GM19395 (cell line): Measurements from ENCODE around the gene PPFIA1.
"Not testable (repeated sequence)": the region's sequence is repeated elsewhere in the genome, so short reads cannot be mapped to it uniquely, and the experiment has no call there.

Experiments used
- ATAC-seq: cut with Tn5 transposase; IDR thresholded peaks from one replicate; pipeline ENCODE4 v1.9.1; 2021; ENCODE audit warnings: mild to moderate bottlenecking, moderate library complexity; ENCODE audit not compliant: unreplicated experiment

PPFIA1 gene

GRCh38 chr11:70323806-70324205 lies 53.3 kb downstream of the PPFIA1 start:
- no peak for ATAC-seq

DNA sequence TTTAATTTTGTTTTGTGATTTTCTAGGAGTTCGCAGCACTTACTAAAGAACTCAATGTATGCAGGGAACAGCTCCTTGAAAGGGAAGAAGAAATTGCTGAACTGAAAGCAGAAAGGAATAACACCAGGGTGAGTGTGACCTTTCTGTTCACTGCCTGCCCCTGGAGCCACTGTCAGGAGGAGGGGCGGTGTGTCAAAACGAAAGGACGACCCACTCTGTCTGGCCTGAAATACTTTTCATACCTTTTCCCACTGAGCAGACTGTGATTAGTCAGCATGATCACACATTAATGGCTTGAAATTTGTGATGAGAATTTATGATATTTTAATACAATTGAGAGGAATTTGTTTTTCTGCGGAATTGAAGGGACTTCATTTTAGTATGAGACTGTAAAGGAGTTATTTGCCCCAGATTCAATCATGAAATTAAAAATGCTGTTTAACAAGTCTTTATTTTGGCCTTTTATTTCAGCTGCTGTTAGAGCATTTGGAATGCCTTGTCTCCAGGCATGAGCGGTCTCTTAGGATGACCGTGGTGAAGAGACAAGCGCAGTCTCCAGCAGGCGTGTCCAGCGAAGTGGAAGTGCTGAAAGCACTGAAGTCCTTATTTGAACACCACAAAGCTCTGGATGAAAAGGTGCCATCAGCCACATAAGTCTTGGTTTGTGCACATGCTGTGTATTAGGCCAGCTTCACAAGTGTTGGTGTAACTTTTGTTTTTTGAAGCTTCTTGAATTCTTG lies 54.1 kb downstream of the PPFIA1 start:
- peak; percentile 78 for ATAC-seq

DNA sequence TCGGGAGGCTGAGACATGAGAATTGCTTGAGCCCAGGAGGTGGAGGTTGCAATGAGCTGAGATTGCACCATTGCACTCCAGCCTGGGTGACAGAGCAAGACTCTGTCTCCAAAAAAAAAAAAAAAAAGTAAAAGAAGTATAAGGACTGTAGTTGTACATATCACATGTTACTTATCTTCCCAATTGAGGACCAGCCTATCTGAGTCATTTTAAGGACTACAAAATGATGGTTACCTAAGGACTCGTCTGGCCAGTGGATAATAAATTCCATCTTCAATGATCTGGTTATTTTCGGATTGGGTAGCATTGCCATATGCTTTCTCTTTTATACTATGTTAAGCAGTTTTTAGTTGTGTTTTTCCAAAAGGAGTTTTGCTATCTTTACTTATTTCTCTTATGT lies 55.3 kb downstream of the PPFIA1 start:
- no peak for ATAC-seq

GRCh38 chr11:70326365-70326811 lies 55.9 kb downstream of the PPFIA1 start:
- no peak for ATAC-seq

DNA sequence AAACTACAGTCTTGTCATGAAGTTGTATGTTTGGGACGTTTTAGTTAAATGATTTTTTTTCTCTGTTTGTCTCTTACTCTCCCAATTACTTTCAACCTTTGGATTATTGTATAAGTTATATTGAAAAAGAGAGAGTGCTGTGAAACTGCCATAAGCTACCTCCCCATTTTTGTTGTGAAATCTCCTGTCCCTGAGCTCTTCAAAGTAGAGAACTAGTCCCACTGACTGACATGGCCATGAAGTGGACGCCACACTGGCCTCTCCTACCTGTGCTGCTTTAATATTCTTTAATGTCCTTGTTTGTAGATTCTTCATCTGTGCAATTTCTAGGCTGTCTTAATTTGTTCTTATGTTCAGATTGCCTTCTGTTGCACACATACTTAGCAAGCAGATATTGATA lies 56.3 kb downstream of the PPFIA1 start:
- no peak for ATAC-seq

DNA sequence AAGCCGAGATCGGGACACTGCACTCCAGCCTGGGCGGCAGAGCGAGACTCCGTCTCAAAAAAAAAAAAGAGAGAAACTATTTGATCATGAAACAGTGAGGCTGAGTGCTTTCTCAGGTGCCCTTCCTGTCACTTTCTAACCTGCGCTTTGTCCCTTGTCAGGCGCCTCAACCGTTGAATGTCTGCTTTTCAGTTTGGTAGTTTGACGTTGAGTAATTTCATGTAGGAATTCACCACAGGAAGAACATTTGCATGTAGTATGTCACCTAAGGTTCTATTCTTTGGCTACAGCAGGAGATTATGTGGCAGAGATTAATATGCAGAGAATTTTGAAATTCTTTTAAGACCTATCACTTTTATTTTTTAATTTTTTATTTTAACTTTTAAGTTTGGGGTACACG lies 57.2 kb downstream of the PPFIA1 start:
- no peak for ATAC-seq

- ATAC-seq = no peak
These were observed 58.1 kb downstream of the PPFIA1 start for GRCh38 chr11:70328556-70328955.

DNA sequence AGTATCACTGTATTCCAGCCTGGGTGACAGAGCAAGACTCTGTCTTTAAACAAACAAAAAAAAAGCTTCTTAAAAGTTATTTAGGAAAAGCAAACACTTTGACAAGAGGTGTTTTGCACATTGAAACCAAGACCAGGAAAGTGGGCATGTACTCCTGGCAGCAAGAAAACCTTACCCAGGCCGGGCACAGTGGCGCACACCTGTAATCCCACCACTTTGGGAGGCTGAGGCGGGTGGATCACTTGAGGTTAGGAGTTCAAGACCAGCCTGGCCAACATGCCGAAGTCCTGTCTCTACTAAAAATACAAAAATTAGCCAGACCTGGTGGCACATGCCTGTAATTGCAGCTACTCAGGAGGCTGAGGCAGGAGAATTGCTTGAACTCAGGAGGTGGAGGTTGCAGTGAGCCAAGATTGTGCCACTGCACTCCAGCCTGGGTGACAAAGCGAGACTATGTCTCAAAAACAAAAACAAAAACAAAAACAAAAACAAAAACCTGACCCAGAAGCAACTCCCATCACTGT lies 60.9 kb downstream of the PPFIA1 start:
- not testable (repeated sequence) for ATAC-seq

DNA sequence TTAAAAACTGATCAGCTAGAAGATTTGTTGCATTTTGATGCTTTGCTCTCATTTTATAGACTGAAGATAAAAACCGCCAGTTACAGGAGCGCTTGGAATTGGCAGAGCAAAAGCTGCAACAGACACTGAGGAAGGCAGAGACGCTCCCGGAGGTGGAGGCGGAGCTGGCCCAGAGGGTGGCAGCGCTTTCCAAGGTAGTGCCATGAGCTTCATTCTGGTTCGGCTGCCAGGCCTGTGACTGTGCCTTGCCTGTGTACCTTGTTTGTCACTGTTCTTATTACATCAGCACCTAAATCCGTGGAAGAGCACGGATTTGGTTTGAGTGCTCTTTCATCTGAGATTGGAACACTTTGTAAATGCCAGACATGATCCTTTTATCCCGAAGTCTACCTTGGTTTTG lies 61.4 kb downstream of the PPFIA1 start:
- no peak for ATAC-seq

DNA sequence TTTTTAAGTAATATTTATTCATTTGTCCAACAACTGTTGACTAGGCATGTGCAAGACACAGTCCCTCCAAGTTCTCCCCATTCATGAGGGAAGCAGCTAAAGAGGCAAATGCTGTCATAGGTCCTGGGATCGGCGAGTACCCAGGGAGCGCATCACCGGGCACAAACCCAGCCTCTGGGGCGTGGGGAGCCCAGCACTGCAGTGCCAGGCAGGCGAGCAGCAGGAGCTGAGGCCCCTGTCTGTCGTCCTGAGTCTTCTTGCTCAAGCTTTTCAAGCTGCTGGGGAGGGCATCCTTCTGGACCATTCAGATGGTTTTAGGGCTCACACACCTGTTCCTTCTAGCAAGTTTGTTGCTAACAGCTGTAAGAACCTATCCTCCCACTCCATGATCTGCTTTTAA lies 62.1 kb downstream of the PPFIA1 start:
- no peak for ATAC-seq

DNA sequence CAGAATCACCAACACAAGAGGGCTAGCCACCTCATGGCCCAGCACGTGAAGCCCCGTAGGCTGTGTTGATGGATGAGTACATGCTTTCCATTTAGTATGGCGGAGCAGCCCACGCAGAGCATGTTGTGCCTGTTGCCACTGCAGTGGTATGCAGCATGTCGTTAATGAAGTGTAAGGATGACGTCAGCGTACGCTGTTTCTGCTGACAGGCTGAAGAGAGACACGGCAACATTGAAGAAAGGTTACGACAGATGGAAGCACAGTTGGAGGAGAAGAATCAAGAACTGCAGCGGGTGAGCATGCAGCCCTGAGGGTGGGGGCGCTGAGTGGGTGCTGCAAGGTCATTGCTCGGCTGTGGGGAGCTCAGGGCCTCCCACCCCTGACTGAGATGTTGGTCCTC lies 62.8 kb downstream of the PPFIA1 start:
- ATAC-seq = no peak

DNA sequence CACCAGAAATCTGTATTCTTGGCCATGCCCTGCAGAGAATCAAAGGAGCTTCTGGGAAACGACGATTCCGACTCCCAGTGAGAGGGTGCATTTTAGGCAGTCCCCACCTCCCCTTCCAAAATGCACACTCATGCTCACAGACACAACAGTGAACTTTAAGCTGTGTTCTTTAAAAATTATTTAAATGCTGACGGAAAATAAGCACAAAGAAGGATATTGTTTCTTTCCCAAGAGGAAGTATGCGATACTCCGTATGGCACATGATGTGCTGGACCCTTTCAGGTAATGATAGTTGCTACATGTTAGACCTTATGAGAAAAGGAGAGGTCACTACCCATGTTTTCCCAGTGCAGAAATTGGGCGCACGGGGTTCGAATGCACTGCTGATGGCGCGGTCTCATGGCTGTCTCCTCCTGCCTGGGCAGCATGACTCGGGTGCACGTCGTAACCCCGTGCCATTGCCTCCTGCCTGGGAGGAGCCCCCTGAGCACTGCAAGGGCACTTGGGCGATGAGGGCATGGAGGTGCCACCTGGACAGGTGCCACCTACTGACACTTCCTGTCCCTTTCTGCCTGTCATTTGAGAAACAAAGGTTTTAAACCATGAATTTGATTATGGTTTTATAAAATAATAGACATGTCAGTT lies 64.0 kb downstream of the PPFIA1 start:
- no peak for ATAC-seq

DNA sequence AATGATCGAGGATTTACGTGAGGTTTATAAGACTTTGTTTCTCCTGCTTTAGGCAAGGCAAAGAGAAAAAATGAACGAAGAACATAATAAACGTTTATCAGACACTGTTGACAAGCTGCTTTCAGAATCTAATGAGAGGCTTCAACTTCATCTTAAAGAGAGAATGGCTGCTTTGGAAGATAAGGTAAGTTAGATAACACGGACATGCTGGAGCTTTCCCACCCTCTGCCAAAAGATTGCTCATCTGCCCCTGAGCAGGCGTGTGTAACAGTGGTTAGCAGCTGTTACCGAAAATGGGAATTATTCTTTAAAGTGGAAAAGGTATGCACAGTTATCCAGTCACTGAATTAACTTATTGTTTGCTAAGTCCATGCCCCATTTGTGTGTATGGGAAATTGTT lies 65.0 kb downstream of the PPFIA1 start:
- ATAC-seq = no peak

DNA sequence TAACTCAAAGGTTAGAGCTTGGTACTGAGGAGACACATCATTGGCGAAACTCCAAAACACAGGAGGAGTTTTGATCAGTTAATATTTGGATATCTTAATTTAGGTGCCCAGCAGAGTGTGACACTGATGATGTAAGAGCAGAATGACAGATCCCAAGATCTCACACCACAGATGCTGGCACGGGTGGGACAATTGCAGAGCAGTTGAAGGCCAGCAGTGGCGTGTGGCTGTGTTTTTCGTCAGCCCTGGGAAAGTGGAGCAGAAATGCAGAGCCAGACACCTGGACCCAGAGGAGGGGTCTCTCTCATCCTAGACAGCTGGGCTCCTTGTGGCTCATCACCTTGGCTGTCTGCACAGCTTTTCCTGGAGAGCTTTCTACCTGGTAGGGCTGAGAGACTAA lies 68.1 kb downstream of the PPFIA1 start:
- ATAC-seq = no peak

GRCh38 chr11:70339066-70339465 lies 68.6 kb downstream of the PPFIA1 start:
- no peak for ATAC-seq

DNA sequence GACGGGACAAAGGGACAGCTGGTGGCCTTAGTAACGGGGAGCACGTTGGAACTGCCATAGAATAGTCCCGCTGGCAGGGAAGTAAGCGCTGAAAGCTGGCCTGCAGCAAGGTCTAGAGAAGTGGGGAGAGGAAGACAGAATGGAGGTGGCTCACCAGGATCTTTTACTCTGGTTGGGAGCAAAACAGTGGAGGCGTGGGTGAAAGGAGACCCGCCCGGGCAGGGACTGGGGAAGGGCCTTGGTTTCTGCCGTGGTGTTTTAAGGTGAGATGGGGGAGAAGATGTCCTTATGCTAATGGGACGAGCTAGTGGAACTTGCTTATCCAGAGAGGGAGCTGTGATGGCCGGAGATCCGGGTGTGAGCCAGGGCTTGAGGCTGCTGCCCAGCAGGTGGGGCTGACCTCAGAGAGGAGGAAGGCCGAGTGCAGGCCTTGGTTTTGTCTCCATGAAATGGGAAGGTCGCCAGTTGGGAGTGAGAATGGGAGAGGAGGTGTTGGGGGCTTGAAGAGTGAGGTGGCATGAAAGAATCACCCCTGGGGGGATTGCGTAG lies 71.5 kb downstream of the PPFIA1 start:
- ATAC-seq = no peak

DNA sequence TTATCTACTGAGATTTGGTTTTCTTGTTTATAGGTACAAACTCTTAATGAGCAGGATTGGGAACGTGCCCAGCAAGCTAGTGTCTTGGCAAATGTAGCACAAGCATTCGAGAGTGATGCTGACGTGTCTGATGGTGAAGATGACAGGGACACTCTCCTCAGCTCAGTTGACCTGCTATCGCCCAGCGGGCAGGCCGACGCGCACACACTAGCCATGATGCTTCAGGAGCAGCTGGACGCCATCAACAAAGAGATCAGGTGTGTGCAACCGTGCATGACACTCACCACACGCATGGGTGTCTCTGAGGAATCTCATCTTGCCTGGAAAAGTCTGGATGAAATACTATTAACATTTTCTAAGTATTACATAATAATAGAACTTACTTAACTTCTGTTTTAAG lies 73.1 kb downstream of the PPFIA1 start:
- ATAC-seq = no peak

DNA sequence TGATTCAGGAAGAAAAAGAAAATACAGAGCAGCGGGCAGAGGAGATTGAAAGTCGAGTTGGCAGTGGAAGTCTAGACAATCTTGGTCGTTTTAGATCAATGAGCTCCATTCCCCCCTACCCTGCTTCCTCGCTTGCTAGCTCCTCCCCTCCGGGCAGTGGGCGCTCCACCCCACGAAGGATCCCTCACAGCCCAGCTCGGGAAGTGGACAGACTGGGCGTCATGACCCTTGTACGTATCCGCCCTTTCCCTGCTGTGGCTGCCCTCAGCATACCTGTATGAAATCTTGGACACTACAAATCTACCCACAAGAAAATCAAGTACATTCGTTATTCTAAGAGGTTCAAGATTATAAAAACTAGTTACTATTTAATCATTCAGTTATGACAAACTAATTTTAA lies 77.7 kb downstream of the PPFIA1 start:
- no peak for ATAC-seq

GRCh38 chr11:70348608-70349007 lies 78.1 kb downstream of the PPFIA1 start:
- ATAC-seq = no peak

DNA sequence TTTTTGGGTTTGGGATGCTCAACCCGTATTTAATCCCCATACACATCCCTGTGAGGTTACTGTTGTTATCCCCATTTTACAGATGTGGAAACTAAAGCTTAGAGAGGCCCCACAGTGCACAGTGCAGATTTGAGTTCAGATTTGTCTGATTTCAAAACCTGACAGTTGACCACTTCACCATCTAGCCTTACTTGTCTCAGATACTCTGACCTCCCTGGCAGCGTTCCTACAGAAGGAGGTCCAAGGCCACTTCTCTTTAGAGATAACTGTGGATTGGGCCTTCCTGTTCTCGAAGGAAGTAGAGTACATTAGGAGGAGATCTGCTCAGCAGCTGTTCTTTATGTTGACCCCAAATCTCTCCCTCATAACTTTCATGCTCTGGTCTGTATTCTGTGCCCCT lies 81.2 kb downstream of the PPFIA1 start:
- ATAC-seq = no peak

DNA sequence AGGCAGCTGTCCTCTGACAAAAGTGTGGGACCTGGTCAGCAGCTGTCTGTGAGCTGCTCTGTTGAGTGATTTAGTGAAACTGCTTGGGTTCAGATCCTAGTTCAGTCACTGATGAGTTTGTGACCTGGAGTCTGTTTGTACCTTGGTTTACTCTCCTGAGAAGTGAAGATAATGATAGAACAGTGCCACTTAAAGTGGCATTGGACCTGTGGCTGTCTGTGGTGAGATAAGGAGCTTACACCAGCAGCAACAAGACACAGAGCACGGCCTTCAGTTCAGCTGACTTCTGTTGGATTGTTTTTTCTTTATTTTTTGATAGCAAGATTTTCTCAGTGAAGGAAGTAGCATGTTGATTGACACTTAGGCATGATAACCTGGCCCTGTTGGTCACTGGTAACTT lies 81.6 kb downstream of the PPFIA1 start:
- ATAC-seq = no peak

- no peak for ATAC-seq
These were observed 82.1 kb downstream of the PPFIA1 start for GRCh38 chr11:70352601-70353000.
